Measurements from ENCODE around the gene KRT81. TPM values are rescaled to one million over a fixed set of nuclear protein-coding genes. Genes with fewer than 3 reads are reported as not detected.
A peak's percentile ranks its signal among the peaks of the same experiment; 100 is the strongest.
"Not testable (repeated sequence)": the region's sequence is repeated elsewhere in the genome, so short reads cannot be mapped to it uniquely, and the experiment has no call there.

The KRT81 gene
- total RNA-seq, 2 experiments from 2014 or later: not detected

DNA sequence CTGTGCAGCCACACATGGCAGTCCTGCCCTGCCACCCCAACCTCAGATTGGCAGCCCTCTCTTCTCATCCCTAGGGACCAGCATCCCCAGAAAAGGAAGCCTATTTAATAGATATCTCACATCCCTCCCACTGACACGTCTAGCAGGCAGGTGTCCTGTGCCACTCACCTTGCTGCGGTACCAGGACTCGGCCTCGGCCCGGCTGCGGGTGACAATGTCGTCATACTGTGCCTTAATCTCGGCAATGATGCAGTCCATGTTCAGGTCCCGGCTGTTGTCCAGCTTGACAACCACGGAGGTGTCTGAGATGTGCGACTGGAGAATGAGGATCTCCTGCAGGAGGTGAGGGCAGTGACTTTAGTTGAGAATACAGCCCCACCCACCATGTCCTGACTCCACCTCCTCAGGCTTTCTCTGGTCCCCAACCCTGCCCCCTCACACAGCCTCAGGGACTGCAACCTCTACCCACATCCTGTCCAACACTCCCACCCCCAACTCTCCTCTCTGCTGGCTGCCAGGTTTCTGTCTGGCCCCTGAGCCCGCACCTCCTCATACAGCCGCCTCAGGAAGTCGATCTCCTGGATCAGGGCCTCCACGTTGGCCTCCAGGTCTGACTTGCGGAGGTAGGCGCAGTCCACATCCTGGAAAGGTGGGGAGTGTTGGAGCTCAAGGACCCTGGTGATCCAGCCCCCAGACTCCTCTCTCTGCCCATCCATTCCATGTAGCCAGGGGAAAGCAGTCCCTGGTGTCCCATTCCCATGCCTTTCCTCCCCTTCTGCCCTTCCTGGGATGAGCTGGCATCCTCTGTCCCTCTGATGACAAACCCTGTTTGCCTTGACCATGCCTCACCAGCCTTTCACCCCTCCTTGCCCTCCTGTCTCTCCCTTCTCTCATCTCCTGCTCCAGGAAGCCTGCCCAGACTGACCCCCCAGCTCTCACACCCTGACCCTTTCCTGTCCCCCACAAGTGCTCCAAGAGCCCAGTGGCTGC lies 3.2 kb downstream of the KRT81 start:
- H3K27ac Mint-ChIP-seq; DNase-seq; H3K27me3 Mint-ChIP-seq (ENCODE audit: low read depth): not testable (repeated sequence)

DNA sequence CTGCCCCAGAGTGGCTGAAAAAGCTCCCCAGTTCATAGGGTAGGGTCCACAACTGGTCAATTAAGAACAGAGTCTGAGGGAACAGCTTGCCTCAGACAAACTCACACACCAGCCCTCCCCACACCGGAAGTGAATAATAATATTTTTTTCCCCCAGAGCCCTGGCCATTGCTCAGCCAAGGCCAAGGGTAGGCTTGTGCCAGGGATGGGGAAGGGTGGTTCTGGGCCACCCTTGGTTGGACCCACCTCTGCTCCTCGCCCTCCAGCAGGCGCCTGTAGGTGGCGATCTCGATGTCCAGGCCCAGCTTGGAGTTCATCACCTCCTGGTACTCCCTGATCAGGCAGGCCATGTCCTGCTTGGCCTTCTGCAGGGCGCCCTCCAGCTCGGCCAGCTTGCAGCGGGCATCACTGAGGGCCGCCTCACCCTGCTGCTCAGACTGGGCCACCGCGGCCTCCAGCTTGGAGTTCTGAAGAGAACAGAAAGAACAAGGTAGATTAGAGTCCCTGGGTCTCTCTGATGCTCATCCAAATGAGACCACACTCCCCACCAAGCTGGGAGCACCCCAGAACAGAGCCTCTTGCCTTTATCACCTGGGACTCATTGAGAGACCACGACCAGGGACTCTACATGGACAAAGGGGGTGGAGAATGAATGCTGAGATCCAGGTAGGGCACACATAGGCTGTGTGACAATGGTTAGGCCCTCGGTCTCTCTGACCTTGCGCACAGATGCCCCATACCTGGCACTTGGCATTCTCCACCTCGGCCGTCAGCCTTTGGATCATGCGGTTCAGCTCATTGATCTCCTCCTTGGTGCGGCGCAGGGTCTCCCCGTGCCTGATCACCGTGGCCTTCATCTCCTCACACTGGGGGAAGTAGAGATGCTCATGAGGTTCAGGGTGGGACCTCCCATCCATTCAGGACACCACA lies 4.2 kb downstream of the KRT81 start:
- H3K36me3 Mint-ChIP-seq (ENCODE audit: low read depth); H3K27me3 Mint-ChIP-seq (ENCODE audit: low read depth); DNase-seq; H3K4me3 Mint-ChIP-seq; H3K9me3 Mint-ChIP-seq; H3K27ac Mint-ChIP-seq; intact Hi-C loops (cut with micrococcal nuclease); H3K4me1 Mint-ChIP-seq (ENCODE audit: low read depth): not testable (repeated sequence)
- CTCF ChIA-PET: interaction anchor here (1.2 to 2.2 kb wide), 3 partner anchors 9 to 40 kb away, joined by 3 to 5 read pairs (median 4); no protein-coding TSS in a partner anchor

More for the DNA sequence above, 3.2 kb downstream of the KRT81 start:
- H3K9me3 Mint-ChIP-seq; H3K36me3 Mint-ChIP-seq (ENCODE audit: low read depth); intact Hi-C loops (cut with micrococcal nuclease); H3K4me1 Mint-ChIP-seq (ENCODE audit: low read depth); H3K4me3 Mint-ChIP-seq; CTCF ChIA-PET: not testable (repeated sequence)

DNA sequence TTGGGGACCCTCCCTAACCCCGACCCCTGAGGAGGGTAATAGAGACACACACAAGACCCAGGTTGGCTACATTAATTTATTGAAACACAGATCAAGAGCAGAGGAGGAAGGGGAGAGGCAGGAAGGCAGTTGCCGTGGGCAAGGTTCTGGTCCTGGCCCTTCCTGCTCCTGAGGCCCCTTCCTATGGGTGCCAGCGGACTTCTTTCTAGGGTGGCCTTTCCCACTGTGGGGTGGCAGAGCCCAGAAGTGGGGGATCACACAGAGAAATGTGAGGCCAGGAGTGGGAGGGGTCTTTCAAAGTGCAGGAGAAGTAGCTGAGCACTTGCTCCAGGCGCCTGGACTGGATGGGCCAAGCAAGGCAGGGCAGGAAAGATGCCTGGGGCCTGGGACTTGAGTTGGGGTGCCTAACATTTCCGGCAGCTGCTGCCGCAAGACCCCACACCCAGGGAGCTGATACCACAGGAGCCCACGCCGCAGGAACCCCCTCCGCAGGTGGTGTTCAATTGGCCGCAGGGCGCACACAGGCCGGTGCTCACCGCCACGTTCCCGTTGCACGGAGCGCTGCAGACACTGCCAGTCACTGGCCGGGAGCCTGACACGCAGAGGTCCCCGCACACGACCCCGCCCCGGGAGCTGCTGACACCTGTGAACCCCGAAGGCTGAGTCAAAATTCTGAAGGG lies 5.3 kb downstream of the KRT81 start:
- Mint-ChIP-seq H3K27ac (no peak overlapping the region), H3K4me3 (no peak overlapping the region), H3K36me3 (ENCODE audit: low read depth) (no peaks in the 10 kb centered on the region), H3K27me3 (ENCODE audit: low read depth) (no peaks in the 10 kb centered on the region), H3K4me1 (ENCODE audit: low read depth) (peaks cover 7% of the 10 kb centered on the region), H3K9me3 (no peaks in the 10 kb centered on the region)
- DNase-seq: no peak
- intact Hi-C loops (cut with micrococcal nuclease): no loop called here
- CTCF ChIA-PET: interaction anchor here (1.2 to 2.2 kb wide), 4 partner anchors 8 to 41 kb away, joined by 3 to 5 read pairs (median 4); no protein-coding TSS in a partner anchor

DNA sequence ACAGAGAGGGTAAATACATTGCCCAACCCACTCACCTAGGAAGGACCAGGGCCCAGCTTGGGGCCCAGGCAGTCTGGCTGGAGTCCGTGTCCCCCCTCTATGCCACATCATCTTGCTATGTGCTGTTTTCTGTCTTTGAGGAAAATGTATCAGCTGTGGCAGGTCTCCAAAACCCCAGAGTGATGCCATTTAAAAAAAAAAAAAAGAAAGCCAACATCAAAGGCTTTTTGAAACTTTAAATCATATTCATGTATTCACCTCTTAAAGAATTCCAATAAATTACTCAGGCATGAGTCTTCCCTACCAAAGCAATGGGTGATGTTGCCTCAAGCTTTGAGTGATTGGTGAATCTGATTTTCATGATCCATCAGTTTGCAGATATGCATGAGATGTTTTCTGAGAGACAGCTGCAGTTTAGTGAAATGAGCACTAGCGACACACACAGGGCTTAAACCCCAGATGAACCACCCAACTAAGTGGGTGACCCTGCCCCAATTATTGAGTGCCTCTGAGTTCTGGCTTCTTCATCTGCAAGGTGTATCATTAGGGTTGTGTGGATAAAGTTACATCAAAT lies 6.1 kb downstream of the KRT81 start:
- H3K4me3 Mint-ChIP-seq: no peak overlapping the region
- H3K27me3 Mint-ChIP-seq (ENCODE audit: low read depth): no peaks in the 10 kb centered on the region
- intact Hi-C loops (cut with micrococcal nuclease): no loop called here
- no peaks in the 10 kb centered on the region for H3K9me3 Mint-ChIP-seq
- no peak overlapping the region for H3K27ac Mint-ChIP-seq
- no peak for DNase-seq
- CTCF ChIA-PET: interaction anchor here (1.2 to 2.2 kb wide), 2 partner anchors 33 to 42 kb away, joined by 3 to 5 read pairs; no protein-coding TSS in a partner anchor
- H3K4me1 Mint-ChIP-seq (ENCODE audit: low read depth): peaks cover 7% of the 10 kb centered on the region
- H3K36me3 Mint-ChIP-seq (ENCODE audit: low read depth): no peaks in the 10 kb centered on the region

DNA sequence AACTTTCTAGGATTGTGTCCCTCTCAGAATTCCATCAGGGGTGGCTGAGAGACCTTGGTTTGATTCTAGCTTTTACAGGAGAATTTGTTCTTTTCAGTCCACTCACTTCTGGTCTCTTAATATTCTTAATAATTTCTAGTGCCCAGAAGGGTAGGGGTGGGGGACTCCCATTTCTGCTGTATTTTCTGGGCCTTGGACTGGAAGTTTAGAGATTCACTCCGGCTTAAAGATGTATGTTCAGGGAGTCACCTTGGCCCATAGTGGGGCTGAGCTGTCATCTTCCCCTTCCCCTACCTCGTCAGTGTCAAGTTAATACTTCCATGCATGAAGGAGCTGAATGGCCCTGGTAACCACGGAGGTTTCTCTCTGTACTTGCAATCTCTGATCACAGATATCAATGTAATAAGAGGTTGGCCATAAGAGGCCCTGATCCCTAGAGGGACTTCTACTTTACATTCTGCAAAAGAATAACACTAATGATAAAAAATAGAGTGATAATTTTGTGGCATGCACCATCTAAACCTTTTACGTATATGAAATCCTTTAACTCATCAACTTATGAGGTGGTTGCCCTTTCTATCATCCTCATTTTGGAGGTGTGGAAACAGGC lies 6.7 kb downstream of the KRT81 start:
- CTCF ChIA-PET: no interaction called here
- DNase-seq: no peak
- peaks cover 4% of the 10 kb centered on the region for H3K27me3 Mint-ChIP-seq (ENCODE audit: low read depth)
- no peaks in the 10 kb centered on the region for H3K9me3 Mint-ChIP-seq
- H3K4me1 Mint-ChIP-seq (ENCODE audit: low read depth): peaks cover 7% of the 10 kb centered on the region
- no peak overlapping the region for H3K27ac Mint-ChIP-seq
- intact Hi-C loops (cut with micrococcal nuclease): no loop called here
- no peak overlapping the region for H3K4me3 Mint-ChIP-seq
- no peaks in the 10 kb centered on the region for H3K36me3 Mint-ChIP-seq (ENCODE audit: low read depth)

DNA sequence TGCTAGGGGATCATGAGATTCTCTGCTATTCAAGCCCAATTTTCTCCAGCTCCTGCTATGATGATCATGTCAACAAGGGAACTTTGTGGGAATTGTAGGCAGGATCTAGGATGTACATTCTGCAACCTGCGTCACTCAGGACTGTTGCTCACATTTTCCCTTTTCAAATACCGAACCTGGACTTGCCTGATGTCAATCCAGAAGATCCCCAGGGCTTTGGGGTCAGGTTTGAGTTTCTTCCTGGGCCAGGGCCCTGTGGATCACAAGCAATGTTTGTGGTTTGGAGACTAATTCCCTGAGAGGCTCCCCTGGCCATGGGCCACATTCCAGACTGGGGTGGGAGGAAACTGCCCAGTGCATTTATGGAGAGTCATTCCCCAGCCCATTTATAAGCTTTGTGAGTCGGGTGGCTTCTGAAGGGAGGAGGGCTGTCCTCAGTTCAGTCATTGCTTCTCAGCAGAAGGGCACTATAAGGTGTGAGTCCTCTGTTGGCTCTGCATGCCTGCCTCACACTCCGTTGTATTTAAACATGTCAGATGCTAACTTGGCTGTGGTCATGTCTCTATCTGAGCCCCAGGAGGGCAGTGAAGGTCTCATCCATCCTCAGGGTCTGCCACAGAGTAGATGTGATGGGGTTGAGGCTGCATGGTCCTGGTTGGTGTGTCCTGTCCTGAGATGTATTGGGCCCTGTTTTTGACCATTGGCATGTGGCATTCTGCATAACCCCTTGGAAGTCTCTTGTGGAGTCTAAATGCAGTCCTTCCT lies 10.4 kb downstream of the KRT81 start:
- Mint-ChIP-seq H3K36me3 (ENCODE audit: low read depth) (no peaks in the 10 kb centered on the region), H3K27me3 (ENCODE audit: low read depth) (peaks cover 12% of the 10 kb centered on the region), H3K4me1 (ENCODE audit: low read depth) (peaks cover 3% of the 10 kb centered on the region), H3K9me3 (no peaks in the 10 kb centered on the region), H3K4me3 (no peak overlapping the region), H3K27ac (no peak overlapping the region)
- CTCF ChIA-PET: interaction anchor here (1.0 to 4.2 kb wide), 4 partner anchors 9 to 59 kb away, joined by 3 to 29 read pairs (median 8); no protein-coding TSS in a partner anchor
- intact Hi-C loops (cut with micrococcal nuclease): no loop called here
- DNase-seq: no peak

DNA sequence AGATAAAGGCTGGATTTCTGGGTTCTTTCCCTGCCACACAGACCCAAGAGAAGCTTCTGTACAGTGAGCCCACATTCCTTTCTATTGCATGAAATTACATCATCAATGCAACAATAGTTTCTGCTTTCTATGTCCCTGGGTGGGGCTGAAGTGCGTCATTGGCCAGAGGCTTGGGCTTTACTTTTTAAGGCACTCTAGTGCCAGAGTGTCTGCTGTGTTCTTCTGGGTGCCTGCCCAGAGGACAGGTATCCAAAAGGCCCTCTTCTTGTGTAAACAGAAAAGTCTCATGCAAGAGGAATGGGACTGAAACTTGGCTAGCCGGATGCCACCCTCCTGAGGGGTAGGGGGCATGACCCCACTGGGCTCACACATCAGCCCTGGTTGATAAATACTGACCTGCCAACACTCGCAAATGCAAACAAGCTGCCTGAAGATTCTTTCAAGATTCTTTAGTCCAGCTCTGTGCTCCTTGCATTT lies 11.0 kb downstream of the KRT81 start:
- Mint-ChIP-seq H3K36me3 (ENCODE audit: low read depth) (no peaks in the 10 kb centered on the region), H3K27ac (no peak overlapping the region), H3K4me3 (no peak overlapping the region), H3K27me3 (ENCODE audit: low read depth) (peaks cover 12% of the 10 kb centered on the region), H3K9me3 (no peaks in the 10 kb centered on the region), H3K4me1 (ENCODE audit: low read depth) (peaks cover 3% of the 10 kb centered on the region)
- no peak for DNase-seq
- intact Hi-C loops (cut with micrococcal nuclease): no loop called here
- CTCF ChIA-PET: interaction anchor here (1.0 to 4.2 kb wide), 7 partner anchors 9 to 123 kb away, joined by 3 to 29 read pairs (median 8); no protein-coding TSS in a partner anchor

DNA sequence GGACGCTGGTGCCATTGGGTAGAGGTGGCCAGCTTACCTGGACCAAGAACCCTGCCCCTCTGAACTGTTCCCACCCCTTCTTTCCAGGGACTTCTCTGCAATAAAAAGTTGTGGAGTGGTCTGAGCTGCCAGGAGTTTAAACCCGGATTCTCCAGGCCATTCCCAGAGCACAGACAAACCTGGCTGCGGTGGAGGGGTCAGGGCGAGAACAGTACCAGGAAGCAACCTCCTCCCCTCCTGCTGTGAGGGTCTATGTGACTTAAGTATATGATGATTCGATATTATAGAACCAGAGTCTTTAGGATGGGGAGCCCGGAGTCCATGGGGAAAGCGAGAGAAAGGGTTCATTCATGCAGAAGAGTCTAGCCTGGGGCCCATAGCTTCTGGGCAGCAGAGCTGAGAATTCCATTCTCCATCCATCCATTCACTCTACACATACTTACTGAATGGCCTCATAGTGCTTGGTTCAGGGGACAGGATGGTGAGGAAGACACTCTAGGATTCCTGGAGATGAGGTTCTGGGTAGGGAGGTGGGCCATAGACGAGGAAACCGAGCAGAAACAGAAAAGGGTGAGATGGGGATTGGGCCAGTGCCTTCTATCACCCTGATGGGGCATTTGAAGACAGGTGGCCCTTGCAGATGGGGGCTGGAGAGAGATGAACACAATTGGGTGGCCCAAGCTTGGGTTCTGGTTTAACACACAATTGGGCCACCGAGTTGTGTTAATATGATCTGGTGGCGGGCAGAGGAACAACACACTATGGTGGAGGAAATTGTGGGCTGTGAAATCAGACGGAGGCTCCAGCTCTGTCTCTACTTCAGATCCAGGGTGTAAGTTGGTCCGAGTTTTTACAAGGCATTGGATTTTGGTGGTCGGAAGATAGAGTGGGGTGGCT lies 11.7 kb downstream of the KRT81 start:
- H3K9me3 Mint-ChIP-seq: no peaks in the 10 kb centered on the region
- intact Hi-C loops (cut with micrococcal nuclease): loop anchor here (2.0 kb wide), 2 partner anchors 57 to 123 kb away; no protein-coding TSS in a partner anchor
- no peak overlapping the region for H3K4me3 Mint-ChIP-seq
- H3K4me1 Mint-ChIP-seq (ENCODE audit: low read depth): peaks cover 3% of the 10 kb centered on the region
- CTCF ChIA-PET: interaction anchor here (0.5 to 4.2 kb wide), 43 partner anchors 8 to 1948 kb away, joined by 3 to 29 read pairs (median 3); partner anchors contain the start of gene KRT83
- H3K36me3 Mint-ChIP-seq (ENCODE audit: low read depth): no peaks in the 10 kb centered on the region
- no peak for DNase-seq
- no peak overlapping the region for H3K27ac Mint-ChIP-seq
- peaks cover 12% of the 10 kb centered on the region for H3K27me3 Mint-ChIP-seq (ENCODE audit: low read depth)

DNA sequence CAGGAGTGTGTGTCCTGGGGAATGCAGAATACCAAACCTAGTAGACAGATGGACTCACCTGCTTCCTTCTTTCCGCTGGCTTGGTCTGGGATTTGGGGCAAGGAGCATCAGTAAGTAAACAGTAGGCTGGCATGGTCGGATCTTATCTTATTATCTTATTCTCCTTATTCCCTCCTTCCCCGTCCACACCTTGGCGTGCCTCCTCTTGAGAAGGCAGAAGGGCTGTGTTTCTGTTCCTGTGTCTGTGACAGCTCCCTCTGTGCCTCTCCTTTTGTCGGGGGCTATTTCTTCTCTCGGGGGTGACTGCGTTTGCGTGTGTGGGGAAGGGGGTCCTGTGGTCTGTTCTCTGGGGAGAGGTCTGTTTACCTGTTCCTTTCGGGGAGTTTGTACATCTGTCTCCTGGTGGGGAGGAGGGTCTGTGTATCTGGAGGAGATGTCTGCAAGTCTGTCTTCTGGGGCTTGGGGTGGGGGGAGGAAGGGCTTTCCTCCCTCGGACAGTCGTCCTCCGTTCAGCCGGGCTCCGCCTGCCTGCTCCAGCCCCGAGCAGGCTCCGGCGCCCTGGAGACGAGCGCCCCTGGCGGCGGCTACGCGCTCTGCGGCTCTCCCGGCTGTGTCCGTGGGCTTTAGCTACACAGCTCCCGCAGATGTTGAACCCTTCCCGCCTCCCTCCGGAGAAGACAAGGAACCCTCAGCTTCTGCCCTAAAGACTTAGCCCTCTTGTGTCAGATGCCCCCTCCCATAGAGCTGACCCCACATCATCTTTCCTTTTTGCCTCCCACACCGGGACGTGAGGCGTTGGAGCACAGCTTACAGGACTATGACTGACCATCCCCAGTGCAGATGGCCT lies 12.5 kb downstream of the KRT81 start:
- peak; percentile 78 for DNase-seq
- Mint-ChIP-seq H3K27me3 (ENCODE audit: low read depth) (peaks cover 12% of the 10 kb centered on the region), H3K36me3 (ENCODE audit: low read depth) (no peaks in the 10 kb centered on the region), H3K4me3 (no peak overlapping the region), H3K4me1 (ENCODE audit: low read depth) (peaks cover 3% of the 10 kb centered on the region), H3K27ac (no peak overlapping the region), H3K9me3 (no peaks in the 10 kb centered on the region)
- CTCF ChIA-PET: interaction anchor here (0.6 to 4.2 kb wide), 44 partner anchors 8 to 1948 kb away, joined by 3 to 29 read pairs (median 3); partner anchors contain the start of genes KRT80 and KRT83
- intact Hi-C loops (cut with micrococcal nuclease): loop anchor here (2.0 kb wide), 2 partner anchors 56 to 122 kb away; no protein-coding TSS in a partner anchor
